Activated CD4-positive, alpha-beta T cell treated with anti-CD3 and anti-CD28 coated beads, Interleukin-10, Interleukin-2, amounts not matched to agents 100 ng/mL and 50 ng/mL, durations not matched to agents 16 hours and 8 hours (primary cell): ENCODE measurements around the gene TXN2.
"Not testable (repeated sequence)": the region's sequence is repeated elsewhere in the genome, so short reads cannot be mapped to it uniquely, and the experiment has no call there.

ENCODE experiments used
- DNase-seq: peaks from one replicate; pipeline ENCODE4 v3.0.0-alpha.2; 2020

TXN2 gene

DNA sequence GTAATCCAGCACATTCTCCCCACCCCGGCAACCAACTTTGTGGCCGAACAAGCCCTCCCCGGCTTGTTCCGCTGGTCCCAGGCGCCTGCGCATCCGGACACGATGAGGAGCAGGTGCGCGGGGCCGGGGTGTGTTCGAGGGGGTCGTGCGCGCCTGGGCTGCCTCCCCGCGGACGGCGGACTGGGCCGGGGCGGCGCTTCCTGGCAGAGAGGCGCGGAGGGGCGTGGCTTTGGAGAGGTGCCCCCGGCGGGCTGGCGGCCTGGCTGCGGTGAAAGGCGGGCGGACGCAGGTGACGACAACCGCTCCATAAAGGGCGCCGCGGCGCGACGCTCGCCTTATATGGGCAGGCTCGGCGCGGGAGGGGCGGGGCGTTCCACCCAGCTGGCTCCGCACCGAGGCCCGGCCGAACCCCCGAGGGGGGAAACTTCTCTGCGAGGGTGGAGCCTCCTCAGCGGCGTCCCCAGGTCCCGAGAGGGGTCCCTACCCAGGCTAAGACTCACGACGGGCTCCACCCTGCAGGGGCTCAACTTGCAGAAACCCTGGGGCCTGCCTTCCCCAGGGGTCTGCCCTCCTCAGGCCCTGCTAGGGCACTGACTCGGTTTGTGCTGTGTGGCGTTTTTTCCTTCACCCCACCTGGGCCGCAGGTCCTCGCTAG, 26.4 kb downstream of the TXN2 start:
- DNase-seq: peak; percentile 97

- no peak for DNase-seq
These were observed 27.5 kb downstream of the TXN2 start for GRCh38 chr22:36453855-36454378.

DNA sequence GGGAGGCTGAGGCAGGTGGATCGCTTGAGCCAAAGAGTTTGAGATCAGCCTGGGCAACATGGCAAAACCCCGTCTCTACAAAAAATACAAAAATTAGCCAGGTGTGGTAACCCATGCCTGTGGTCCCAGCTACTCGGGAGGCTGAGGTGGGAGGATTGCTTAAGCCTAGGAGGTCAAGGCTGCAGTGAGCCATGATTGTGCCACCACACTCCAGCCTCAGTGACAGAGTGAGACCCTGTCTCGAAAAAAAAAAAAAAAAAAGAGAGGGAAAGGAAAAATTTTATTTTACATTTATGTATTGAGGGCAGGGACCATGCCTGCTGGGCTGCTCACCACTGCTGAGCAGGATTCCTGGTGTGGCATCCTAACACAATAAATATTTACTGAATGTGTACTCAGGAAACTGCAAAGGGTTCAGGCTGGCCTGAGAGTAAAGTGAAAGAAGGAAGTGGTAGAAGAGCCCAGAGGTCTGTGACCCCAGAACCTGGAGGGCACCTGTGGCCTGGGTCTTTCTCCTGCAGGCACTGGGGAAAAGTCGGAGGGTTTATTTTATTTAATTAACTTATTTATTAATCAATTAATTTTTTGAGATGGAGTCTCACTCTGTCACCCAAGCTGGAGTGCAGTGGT, 28.3 kb downstream of the TXN2 start:
- DNase-seq: not testable (repeated sequence)

GRCh38 chr22:36452250-36452977, 29.0 kb downstream of the TXN2 start:
- no peak for DNase-seq

DNA sequence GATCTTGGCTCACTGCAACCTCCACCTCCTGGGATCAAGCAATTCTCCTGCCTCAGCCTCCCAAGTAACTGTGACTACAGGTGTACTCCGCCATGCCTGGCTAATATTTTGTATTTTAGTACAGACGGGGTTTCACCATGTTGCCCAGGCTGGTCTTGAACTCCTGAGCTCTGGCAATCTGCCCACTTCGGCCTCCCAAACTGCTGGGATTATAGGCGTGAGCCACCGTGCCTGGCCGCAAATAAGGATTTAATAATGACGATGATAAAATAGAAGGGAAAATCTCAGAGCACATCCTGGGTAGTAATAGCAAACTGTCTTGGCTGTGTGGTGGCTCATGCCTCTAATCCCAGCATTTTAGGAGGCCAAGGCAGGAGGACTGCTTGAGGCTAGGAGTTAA, 30.5 kb downstream of the TXN2 start:
- not testable (repeated sequence) for DNase-seq

DNA sequence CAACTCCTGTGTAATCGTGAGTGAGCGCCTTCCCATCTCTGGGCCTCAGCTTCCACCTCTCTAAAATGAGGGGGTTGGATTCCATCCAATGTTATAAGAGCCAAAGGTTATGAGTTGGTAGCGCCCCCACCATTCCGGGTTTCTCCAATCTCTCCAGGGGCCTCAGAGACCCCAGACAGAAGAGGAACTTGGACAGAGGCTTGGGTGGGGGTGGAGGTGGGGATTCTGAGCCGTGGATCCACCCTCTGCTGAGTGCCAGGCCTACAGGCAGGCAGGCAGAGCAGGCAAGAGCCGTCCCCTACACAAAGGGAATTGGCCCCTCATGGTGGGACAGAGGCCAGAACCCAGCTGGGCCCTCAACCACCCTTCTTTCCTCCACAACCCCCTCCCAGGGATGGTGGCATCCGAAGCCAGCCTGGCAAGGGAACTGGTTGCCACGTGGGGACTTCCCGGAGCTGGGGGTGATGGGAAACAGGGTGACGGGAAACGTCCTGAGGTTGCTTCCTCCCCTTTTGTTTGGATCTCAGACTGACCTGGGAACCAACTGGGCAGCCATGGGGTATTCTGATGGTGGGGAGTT, 31.8 kb downstream of the TXN2 start:
- DNase-seq: no peak

- DNase-seq: no peak
These were observed 33.8 kb downstream of the TXN2 start for GRCh38 chr22:36447632-36448031.

GRCh38 chr22:36445158-36445668, 36.2 kb downstream of the TXN2 start:
- no peak for DNase-seq

- DNase-seq: no peak
These were observed 38.2 kb downstream of the TXN2 start for GRCh38 chr22:36443198-36443770.

DNA sequence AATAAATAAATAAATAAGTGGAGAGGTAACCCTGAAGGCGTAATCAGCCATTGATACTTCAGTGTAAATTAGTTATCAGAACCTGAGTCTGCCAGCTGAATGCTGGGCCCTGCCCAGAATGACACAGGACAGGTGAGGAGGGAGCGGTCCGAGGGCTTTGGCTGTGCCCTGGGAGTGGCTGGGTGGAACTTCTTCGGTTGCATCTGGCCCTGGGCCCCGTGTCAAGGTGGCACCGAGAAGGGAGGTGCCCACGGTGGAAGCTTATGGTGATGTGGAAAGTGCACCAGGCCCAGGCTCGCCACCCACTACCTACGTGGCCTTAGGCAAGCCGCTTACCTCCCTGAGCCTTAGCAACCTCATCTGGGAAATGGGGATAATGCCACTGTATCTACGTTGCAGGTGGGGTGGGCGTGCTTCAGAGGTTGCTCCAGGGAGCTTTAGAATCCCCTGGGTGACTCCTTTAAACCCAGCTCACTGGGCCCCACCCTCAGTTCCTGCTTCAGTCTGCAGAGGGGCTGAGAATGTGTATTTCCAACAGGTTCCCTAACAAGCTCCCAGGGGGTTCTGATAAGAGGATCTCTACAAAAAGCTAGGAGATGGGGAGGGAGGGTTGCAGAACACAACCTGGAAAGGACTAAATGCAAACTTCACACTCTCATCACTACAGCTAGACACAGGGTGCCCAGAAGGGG, 38.8 kb downstream of the TXN2 start:
- DNase-seq: no peak

DNA sequence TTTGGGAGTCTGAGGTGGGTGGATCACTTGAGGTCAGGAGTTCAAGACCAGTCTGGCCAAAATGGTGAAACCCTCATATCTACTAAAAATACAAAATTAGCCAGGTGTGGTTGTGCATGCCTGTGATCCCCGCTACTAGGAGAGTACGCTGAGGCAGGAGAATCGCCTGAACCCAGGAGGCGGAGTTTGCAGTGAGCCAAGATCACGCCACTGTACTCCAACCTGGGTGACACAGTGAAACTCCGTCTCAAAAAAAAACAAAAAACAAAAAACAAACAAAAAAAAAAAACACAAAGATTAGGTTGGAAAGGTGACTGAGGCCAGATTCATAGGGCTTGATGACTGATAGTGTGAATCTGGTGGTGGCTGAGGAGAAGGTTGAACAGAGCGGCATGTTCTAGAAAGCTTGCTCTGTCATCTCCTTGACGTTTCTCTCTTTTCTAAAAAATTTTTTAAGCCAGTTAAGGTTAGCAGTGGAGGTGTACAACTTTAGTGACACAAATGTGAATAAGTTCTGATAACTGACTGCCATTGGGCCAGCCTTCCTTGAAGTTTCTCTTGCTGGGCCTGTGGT, 40.9 kb downstream of the TXN2 start:
- no peak for DNase-seq

DNA sequence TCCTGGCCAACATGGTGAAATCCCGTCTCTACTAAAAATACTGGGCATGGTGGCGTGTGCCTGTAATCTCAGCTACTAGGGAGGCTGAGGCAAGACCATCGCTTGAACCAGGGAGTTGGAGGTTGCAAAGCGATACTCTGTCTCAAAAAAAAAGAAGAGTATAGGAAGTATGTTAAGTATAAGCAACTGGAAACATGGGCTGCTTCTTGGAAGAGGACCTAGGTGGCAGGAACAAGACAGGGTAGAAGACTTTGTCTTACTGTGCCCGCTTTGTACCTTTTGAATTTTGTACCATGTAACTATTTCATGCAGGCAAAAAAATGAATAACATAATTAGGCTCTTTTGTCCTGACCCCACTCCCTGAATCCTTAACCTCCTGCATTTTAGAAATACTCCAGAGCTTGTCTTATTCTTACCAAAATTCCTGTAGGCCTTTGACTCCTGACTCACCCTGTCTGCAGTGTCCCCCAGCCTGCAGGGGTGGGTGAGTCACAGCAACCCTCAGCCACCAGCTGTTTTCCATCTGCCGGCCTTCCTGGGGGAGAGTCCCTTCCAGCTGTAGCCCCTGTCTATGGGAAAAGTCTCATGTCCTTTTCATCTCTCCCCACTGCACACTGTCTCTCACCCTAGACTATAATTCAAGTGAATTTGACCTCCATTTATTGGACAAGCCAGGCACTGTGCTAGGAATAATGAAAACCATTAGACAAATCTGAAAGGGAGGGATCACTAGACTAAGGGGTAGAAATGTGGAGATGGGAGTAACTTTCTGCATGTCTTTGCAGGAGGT, 41.8 kb downstream of the TXN2 start:
- no peak for DNase-seq

DNA sequence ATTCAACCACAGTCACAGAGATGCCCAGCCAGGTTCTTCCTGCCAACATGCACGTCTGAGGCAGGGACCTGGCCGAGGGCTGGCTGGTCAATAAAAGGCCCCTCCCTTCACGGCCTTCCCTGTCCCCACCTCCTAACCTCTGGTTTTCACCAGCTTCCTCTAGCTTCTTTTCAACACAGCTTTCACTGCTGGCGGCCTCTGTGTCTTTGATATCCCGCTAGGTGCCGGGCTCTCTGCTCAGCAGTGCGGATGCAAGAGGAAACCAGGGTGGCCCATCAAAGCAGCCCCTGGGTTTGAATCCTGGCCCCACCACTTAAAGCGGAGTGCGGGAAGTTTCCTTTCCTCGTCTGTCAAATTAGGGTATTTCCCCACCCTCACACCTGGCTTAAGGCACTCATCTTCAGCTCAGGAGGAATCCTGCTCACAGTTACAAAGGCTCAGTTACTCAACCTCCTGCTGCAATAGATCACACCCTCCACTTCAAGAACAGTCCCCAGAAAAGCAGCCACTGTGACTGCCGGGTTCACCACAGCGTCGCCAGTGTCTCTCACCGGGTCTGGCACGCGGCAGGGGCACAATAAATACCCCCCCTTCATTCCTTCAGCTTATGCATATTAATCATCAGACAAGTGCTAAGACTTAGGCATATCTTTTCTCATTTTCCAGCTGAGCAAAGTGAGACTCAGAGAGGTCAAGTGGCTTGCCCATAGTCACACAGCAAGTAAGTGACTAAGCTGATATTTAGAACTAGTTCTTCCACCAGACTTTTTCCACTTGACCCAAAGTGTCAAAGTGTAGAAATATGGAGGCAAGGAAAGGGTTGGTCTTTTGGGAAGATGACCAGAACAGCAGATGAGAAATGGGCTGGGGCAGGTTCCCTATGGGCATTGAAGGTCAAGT, 45.7 kb downstream of the TXN2 start:
- peak; percentile 61 for DNase-seq

GRCh38 chr22:36433318-36434231, 47.9 kb downstream of the TXN2 start:
- DNase-seq: no peak

DNA sequence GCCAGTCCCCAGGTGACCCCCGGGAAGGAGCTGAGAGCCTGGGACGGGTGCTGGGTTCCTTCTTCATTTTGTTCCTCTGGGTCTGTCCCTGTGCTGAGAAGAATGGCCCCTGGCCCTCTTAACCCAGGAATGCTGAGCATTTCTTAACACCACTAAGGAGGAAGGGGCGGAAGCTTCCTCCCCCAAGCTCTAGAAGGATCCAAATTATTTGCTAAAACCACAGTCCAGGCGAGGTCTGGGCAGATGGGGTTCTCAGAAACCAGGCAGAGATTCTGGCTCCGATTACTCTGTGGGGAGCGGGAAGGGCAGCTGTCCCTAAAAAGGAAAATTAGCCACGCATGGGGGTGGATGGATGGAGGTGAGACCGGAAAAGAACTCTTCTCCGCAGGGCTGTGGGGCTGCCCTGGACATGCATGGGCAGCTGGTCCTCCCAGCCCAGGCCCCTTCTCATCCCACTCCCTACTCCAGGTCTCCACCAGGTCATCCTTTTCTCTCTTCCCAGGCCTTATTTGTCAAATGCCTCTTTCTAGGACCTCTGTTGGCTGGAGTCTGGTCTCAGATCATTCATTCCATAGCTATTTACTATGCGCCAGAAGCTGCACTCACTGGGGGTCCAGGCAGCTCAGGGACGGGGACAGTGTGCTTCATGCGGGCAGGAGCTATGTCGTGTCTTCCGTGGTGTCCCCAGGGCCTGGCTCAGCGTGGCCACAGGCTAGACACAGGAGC, 48.7 kb downstream of the TXN2 start:
- no peak for DNase-seq

DNA sequence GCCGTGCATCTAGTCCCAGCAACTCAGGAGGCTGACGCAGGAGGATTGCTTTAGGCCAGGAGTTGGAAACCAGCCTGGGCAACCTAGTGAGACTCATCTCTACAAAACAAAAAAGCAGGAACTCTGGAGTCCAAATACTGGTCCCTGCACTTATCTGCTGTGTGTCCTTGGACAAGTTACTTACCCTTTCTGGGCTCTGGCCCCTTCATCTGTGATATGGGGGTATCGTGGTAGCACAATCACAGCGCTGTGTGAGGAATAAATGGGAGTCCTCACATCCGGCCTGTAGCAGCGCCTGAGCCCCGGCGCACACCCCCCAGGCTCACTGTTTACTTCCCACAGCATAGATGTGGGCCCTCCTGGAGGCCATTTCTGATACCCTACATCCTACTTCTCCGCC, 49.5 kb downstream of the TXN2 start:
- DNase-seq: no peak

GRCh38 chr22:36430863-36431262, 50.6 kb downstream of the TXN2 start:
- no peak for DNase-seq

- not testable (repeated sequence) for DNase-seq
These were observed 53.5 kb downstream of the TXN2 start for GRCh38 chr22:36427952-36428351.
